H9 (cell line): ENCODE results near the gene SPACA5. TPM values are rescaled to one million over a fixed set of nuclear protein-coding genes. Genes with fewer than 3 reads are reported as not detected.

Experiments
- DNase-seq: peaks from one replicate; pipeline ENCODE4 v3.0.0-alpha.2; 2017
- H2AFZ ChIP-seq: one replicate; pipeline ENCODE4 v1.6.1; 2013; ENCODE audit warnings: mild to moderate bottlenecking, low read length, control low read depth, moderate library complexity
- H2AK5ac ChIP-seq: 2 replicates; pipeline ENCODE4 v1.6.1; 2013; ENCODE audit warnings: low read length, control low read depth, mixed read lengths; ENCODE audit not compliant: insufficient read length
- H2BK120ac ChIP-seq: one replicate; pipeline ENCODE4 v1.6.1; 2013; ENCODE audit warnings: low read depth, mild to moderate bottlenecking, low read length, control low read depth, inconsistent platforms; ENCODE audit not compliant: poor library complexity, severe bottlenecking
- H2BK12ac ChIP-seq: 2 replicates; pipeline ENCODE4 v1.6.1; 2013; ENCODE audit warnings: low read length, control low read depth, mixed read lengths, low read depth; ENCODE audit not compliant: insufficient read length
- H2BK15ac ChIP-seq: 2 replicates; pipeline ENCODE4 v1.6.1; 2013; ENCODE audit warnings: low read depth, low read length, control low read depth
- H2BK20ac ChIP-seq: one replicate; pipeline ENCODE4 v1.6.1; 2013; ENCODE audit warnings: low read depth, mild to moderate bottlenecking, low read length, control low read depth, inconsistent platforms; ENCODE audit not compliant: poor library complexity, severe bottlenecking
- H2BK5ac ChIP-seq: 2 replicates; pipeline ENCODE4 v1.6.1; 2013; ENCODE audit warnings: low read length, control low read depth, mixed read lengths; ENCODE audit not compliant: insufficient read length
- H3K14ac ChIP-seq: 2 replicates; pipeline ENCODE4 v1.6.1; 2013; ENCODE audit warnings: low read length, control low read depth; ENCODE audit not compliant: insufficient read depth
- H3K18ac ChIP-seq: 2 replicates; pipeline ENCODE4 v1.6.1; 2013; ENCODE audit warnings: low read depth, mild to moderate bottlenecking, mixed read lengths, low read length, control low read depth; ENCODE audit not compliant: insufficient read length
- H3K23ac ChIP-seq: 2 replicates; pipeline ENCODE4 v1.6.1; 2013; ENCODE audit warnings: low read length, control low read depth, mixed read lengths, low read depth; ENCODE audit not compliant: insufficient read length
- H3K23me2 ChIP-seq: 2 replicates; pipeline ENCODE4 v1.6.1; 2013; ENCODE audit warnings: low read depth, mild to moderate bottlenecking, mixed read lengths, low read length, control low read depth; ENCODE audit not compliant: insufficient read length, poor library complexity, severe bottlenecking
- H3K27ac ChIP-seq: 2 replicates; pipeline ENCODE4 v1.5.1; 2013; ENCODE audit warnings: low read length, control low read depth, mixed read lengths, low read depth; ENCODE audit not compliant: insufficient read length
- H3K27me3 ChIP-seq: 2 replicates; pipeline ENCODE4 v1.6.1; 2013; ENCODE audit warnings: low read length, control low read depth, inconsistent platforms; ENCODE audit not compliant: insufficient read depth
- H3K4ac ChIP-seq: 2 replicates; pipeline ENCODE4 v1.6.1; 2013; ENCODE audit warnings: low read depth, mild to moderate bottlenecking, control low read depth, inconsistent platforms, low read length, moderate library complexity
- H3K4me1 ChIP-seq: 2 replicates; pipeline ENCODE4 v1.6.1; 2013; ENCODE audit warnings: low read length, control low read depth, inconsistent platforms; ENCODE audit not compliant: insufficient read depth
- H3K4me2 ChIP-seq: 2 replicates; pipeline ENCODE4 v1.6.1; 2013; ENCODE audit warnings: low read length, control low read depth, mixed read lengths; ENCODE audit not compliant: insufficient read length, insufficient read depth
- H3K56ac ChIP-seq: 2 replicates; pipeline ENCODE4 v1.6.1; 2013; ENCODE audit warnings: low read depth, mild to moderate bottlenecking, mixed read lengths, low read length, control low read depth; ENCODE audit not compliant: insufficient read length
- H3K79me1 ChIP-seq: 2 replicates; pipeline ENCODE4 v1.6.1; 2013; ENCODE audit warnings: low read depth, mild to moderate bottlenecking, moderate library complexity, low read length, control low read depth, inconsistent platforms; ENCODE audit not compliant: insufficient read depth, poor library complexity, severe bottlenecking
- H3K79me2 ChIP-seq: 2 replicates; pipeline ENCODE4 v1.6.1; 2013; ENCODE audit warnings: low read length, control low read depth, inconsistent platforms; ENCODE audit not compliant: insufficient read depth
- H3K9ac ChIP-seq: 2 replicates; pipeline ENCODE4 v1.6.1; 2013; ENCODE audit warnings: low read length, control low read depth, mixed read lengths; ENCODE audit not compliant: insufficient read length; ENCODE audit errors: extremely low read depth
- H3K9me3 ChIP-seq: one replicate; pipeline ENCODE4 v1.6.1; 2013; ENCODE audit warnings: low read depth, low read length, inconsistent platforms; ENCODE audit not compliant: control insufficient read depth
- H3T11ph ChIP-seq: one replicate; pipeline ENCODE4 v1.6.1; 2013; ENCODE audit warnings: mild to moderate bottlenecking, low read length, control low read depth, inconsistent platforms
- H4K20me1 ChIP-seq: one replicate; pipeline ENCODE4 v1.6.1; 2013; ENCODE audit not compliant: control insufficient read depth, insufficient read length, insufficient read depth
- H4K5ac ChIP-seq: 2 replicates; pipeline ENCODE4 v1.6.1; 2013; ENCODE audit warnings: low read depth, mild to moderate bottlenecking, mixed read lengths, low read length, control low read depth; ENCODE audit not compliant: insufficient read length
- H4K8ac ChIP-seq: replicated peaks from 2 replicates; pipeline ENCODE4 v1.6.1; 2013; ENCODE audit warnings: low read length, control low read depth, mixed read lengths, low read depth; ENCODE audit not compliant: insufficient read length
- H4K91ac ChIP-seq: 2 replicates; pipeline ENCODE4 v1.6.1; 2013; ENCODE audit warnings: low read depth, mild to moderate bottlenecking, moderate library complexity, mixed read lengths, low read length, control low read depth; ENCODE audit not compliant: insufficient read length
- H3K27ac Mint-ChIP-seq, 3 experiments: 2 replicates in 2 of 3; 3 replicates in 1 of 3; pipeline ENCODE4 v1.8.0; 2020 to 2021; ENCODE audit warnings: mixed read lengths in 3 of 3, mild to moderate bottlenecking in 1 of 3, moderate library complexity in 1 of 3
- H3K27me3 Mint-ChIP-seq: 2 replicates; pipeline ENCODE4 v1.8.0; 2021; ENCODE audit warnings: low read depth, mild to moderate bottlenecking, moderate library complexity, mixed read lengths
- H3K36me3 Mint-ChIP-seq, 3 experiments: 2 replicates in 2 of 3; 3 replicates in 1 of 3; pipeline ENCODE4 v1.8.0; 2020 to 2021; ENCODE audit warnings: low read depth in 3 of 3, mixed read lengths in 3 of 3; ENCODE audit not compliant: insufficient read depth in 1 of 3
- H3K4me1 Mint-ChIP-seq, 2 experiments: 2 replicates each; pipeline ENCODE4 v1.8.0; 2020; ENCODE audit warnings: mixed read lengths in 2 of 2
- H3K4me3 Mint-ChIP-seq, 2 experiments: 2 replicates in 1 of 2; 3 replicates in 1 of 2; pipeline ENCODE4 v1.8.0; 2020 to 2021; ENCODE audit warnings: mild to moderate bottlenecking in 2 of 2, mixed read lengths in 2 of 2, moderate library complexity in 1 of 2
- H3K9me3 Mint-ChIP-seq, 2 experiments: 2 replicates in 1 of 2; 3 replicates in 1 of 2; pipeline ENCODE4 v1.8.0; 2020; ENCODE audit warnings: mild to moderate bottlenecking in 2 of 2, mixed read lengths in 2 of 2, moderate library complexity in 1 of 2
- WGBS: extraction: QIAGEN DNeasy Blood & Tissue Kit; methylation state at CpG from one replicate; pipeline ENCODE4 v1.1.7; 2013; ENCODE audit warnings: missing lambda C conversion rate, low lambda C conversion rate, mixed read lengths; ENCODE audit not compliant: insufficient read length; ENCODE audit errors: extremely low coverage; 5-methylcytosine and 5-hydroxymethylcytosine counted together
- total RNA-seq: library from RNA; stranded (reverse); gene quantifications from 2 replicates; pipeline ENCODE4 v1.2.1, GENCODE V29; 2021
- TF ChIP-seq, protein P1 (sequence below): fragments of 200-600 bp; sonication (generic); conservative IDR thresholded peaks from 3 replicates; pipeline ENCODE4 v1.8.0; 2021; ENCODE audit warnings: antibody characterized with exemption, mild to moderate bottlenecking

The SPACA5 gene
- total RNA-seq, 1 experiment from 2014 or later: not detected

DNA sequence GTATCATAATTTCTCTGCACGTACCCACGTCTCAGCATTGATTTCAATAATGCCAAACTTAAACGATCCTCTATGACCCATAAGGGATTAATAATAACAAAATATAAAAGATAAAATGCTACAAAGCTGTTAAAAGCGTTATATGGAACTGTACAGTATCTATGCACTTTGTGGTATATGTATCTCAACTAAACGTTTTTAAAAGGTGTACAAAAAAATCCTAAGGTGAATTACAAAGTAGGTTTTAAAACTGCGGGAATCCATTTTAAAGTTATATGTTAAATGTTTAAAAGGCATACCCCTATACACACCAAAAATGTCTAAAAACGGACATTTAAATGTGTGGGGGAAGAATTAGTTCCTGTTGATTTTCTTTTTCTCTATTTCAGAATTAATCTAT, 3.9 kb upstream of the SPACA5 start:
- Mint-ChIP-seq H3K36me3 (peaks cover 9 to 24% (median 13%) of the 10 kb centered on the region in 3 experiments), H3K4me1 (peaks cover 0 to 6% of the 10 kb centered on the region in 2 experiments; a peak in 3 of 4 replicates), H3K27me3 (no peaks in the 10 kb centered on the region), H3K27ac (no peak overlapping the region), H3K4me3 (peak overlapping the region; percentile 84 to 97), H3K9me3 (peaks cover 39 to 49% of the 10 kb centered on the region in 2 experiments)
- Histone ChIP-seq H2BK20ac (no peak overlapping the region), H3K27me3 (no peaks in the 10 kb centered on the region), H3K23me2 (no peaks in the 10 kb centered on the region), H3K4ac (no peak overlapping the region), H3K4me2 (peak overlapping the region; percentile 63), H2BK120ac (no peak overlapping the region), H3K18ac (no peak overlapping the region), H2BK15ac (no peak overlapping the region), H3K79me1 (no peaks in the 10 kb centered on the region), H3K79me2 (no peaks in the 10 kb centered on the region; the same call in 1 of the 2 replicates), H3K4me1 (no peaks in the 10 kb centered on the region), H4K91ac (no peak overlapping the region), H3K14ac (no peak overlapping the region), H3T11ph (no peak overlapping the region), H4K20me1 (no peaks in the 10 kb centered on the region), H3K56ac (no peak overlapping the region), H3K27ac (no peak overlapping the region), H4K5ac (no peak overlapping the region), H4K8ac (no peak overlapping the region), H3K9ac (no peak overlapping the region), H2BK12ac (no peak overlapping the region), H3K9me3 (peaks cover 8% of the 10 kb centered on the region), H2BK5ac (no peak overlapping the region), H2AK5ac (no peak overlapping the region), H3K23ac (no peak overlapping the region), H2AFZ (no peak overlapping the region)
- no peak for DNase-seq
- TF ChIP-seq, protein P1, sequence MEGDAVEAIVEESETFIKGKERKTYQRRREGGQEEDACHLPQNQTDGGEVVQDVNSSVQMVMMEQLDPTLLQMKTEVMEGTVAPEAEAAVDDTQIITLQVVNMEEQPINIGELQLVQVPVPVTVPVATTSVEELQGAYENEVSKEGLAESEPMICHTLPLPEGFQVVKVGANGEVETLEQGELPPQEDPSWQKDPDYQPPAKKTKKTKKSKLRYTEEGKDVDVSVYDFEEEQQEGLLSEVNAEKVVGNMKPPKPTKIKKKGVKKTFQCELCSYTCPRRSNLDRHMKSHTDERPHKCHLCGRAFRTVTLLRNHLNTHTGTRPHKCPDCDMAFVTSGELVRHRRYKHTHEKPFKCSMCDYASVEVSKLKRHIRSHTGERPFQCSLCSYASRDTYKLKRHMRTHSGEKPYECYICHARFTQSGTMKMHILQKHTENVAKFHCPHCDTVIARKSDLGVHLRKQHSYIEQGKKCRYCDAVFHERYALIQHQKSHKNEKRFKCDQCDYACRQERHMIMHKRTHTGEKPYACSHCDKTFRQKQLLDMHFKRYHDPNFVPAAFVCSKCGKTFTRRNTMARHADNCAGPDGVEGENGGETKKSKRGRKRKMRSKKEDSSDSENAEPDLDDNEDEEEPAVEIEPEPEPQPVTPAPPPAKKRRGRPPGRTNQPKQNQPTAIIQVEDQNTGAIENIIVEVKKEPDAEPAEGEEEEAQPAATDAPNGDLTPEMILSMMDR: no peak
- WGBS: no CpG with 5 or more reads among the region's 7 CpGs
